Adipose tissue (tissue), 3 donors: ENCODE data around the gene DNAAF9. TPM values are rescaled to one million over a fixed set of nuclear protein-coding genes. Genes with fewer than 3 reads are reported as not detected.

Source experiments
- H3K27ac ChIP-seq: one replicate; pipeline ENCODE4 v1.5.1; 2013; ENCODE audit warnings: low read depth, low read length
- WGBS, 3 donors: extraction: QIAGEN DNeasy Blood & Tissue Kit; methylation state at CpG; one replicate each; pipeline ENCODE4 v1.1.7; 2013; 5-methylcytosine and 5-hydroxymethylcytosine counted together
- polyA plus RNA-seq, 3 donors: library from polyadenylated mRNA; stranded (reverse); fragments of 200-250 nt; gene quantifications; one replicate each; pipeline ENCODE4 v1.2.3, GENCODE V29; 2013
- donor health status: healthy with polysubstance abuse.
- donor health status: Bipolar disorder and iron deficiency.
- donor health status: healthy.

Gene DNAAF9
- polyA plus RNA-seq, 3 donors, result 2.9 to 10.1 (median 9.0) TPM

GRCh38 chr20:3383878-3384495 is 23.5 kb downstream of the DNAAF9 start:
- no peak overlapping the region for H3K27ac ChIP-seq
- WGBS, 3 donors, result 87 to 96% (median 92%) methylated on average over 7 of the region's 7 CpGs

GRCh38 chr20:3382836-3383235 is 24.6 kb downstream of the DNAAF9 start:
- no peak overlapping the region for H3K27ac ChIP-seq
- 82 to 94% (median 92%) methylated on average over 3 of the region's 3 CpGs for WGBS, 3 donors

GRCh38 chr20:3380228-3381070 is 27.0 kb downstream of the DNAAF9 start:
- H3K27ac ChIP-seq, result no peak overlapping the region
- WGBS, 3 donors, result 77 to 80% (median 77%) methylated on average over 2 of the region's 2 CpGs

- WGBS, 3 donors, result 33 to 78% (median 33%) methylated on average over 2 of the region's 2 CpGs
- H3K27ac ChIP-seq, result no peak overlapping the region
Measured at GRCh38 chr20:3378138-3378537, 29.3 kb downstream of the DNAAF9 start.

GRCh38 chr20:3377644-3378043 is 29.8 kb downstream of the DNAAF9 start:
- WGBS, 3 donors, result 62 to 81% (median 78%) methylated on average over 2 of the region's 2 CpGs
- no peak overlapping the region for H3K27ac ChIP-seq

GRCh38 chr20:3374296-3374695 is 33.2 kb downstream of the DNAAF9 start:
- no peak overlapping the region for H3K27ac ChIP-seq

- no peak overlapping the region for H3K27ac ChIP-seq
Measured at GRCh38 chr20:3371754-3372153, 35.7 kb downstream of the DNAAF9 start.

GRCh38 chr20:3367089-3367488 is 40.4 kb downstream of the DNAAF9 start:
- H3K27ac ChIP-seq, result no peak overlapping the region
- WGBS, 3 donors, result 66 to 93% (median 74%) methylated on average over 3 of the region's 3 CpGs

More at GRCh38 chr20:3371754-3372153, 35.7 kb downstream of the DNAAF9 start:
- WGBS, 3 donors, result 74 to 76% (median 75%) methylated on average over 2 of the region's 2 CpGs

- 96 to 100% (median 99%) methylated on average over 3 of the region's 3 CpGs for WGBS, 3 donors
- no peak overlapping the region for H3K27ac ChIP-seq
Measured at GRCh38 chr20:3364323-3365013, 43.0 kb downstream of the DNAAF9 start.

- 59 to 94% (median 91%) methylated on average over 3 of the region's 3 CpGs for WGBS, 3 donors
- no peak overlapping the region for H3K27ac ChIP-seq
Measured at GRCh38 chr20:3360752-3361151, 46.7 kb downstream of the DNAAF9 start.

GRCh38 chr20:3358676-3359340 is 48.7 kb downstream of the DNAAF9 start:
- H3K27ac ChIP-seq, result no peak overlapping the region
- 91 to 94% (median 91%) methylated on average over 5 of the region's 5 CpGs for WGBS, 3 donors

Other genes starting within 250 kb of the DNAAF9 start
- gene FASTKD5, start 247.8 kb downstream of the DNAAF9 start, polyA plus RNA-seq, result 10 to 100 TPM in 1 of 3 donors, 1 to 10 TPM in 2; 4.4 to 12.2 (median 7.6) TPM
- gene UBOX5, start 247.8 kb downstream of the DNAAF9 start, polyA plus RNA-seq, result 1 to 10 TPM; 2.9 to 3.8 (median 3.3) TPM
- gene LZTS3, start 234.1 kb downstream of the DNAAF9 start, polyA plus RNA-seq, result 10 to 100 TPM in 1 of 3 donors, 1 to 10 TPM in 2; 4.0 to 18.4 (median 5.1) TPM
- gene DDRGK1, start 203.0 kb downstream of the DNAAF9 start, polyA plus RNA-seq, result 10 to 100 TPM; 31.8 to 94.9 (median 65.5) TPM
- gene ITPA, start 198.2 kb downstream of the DNAAF9 start, polyA plus RNA-seq, result 10 to 100 TPM; 36.0 to 68.3 (median 43.0) TPM
- 1 to 10 TPM in 1 of 3 donors, under 1 TPM in 2; 0.29 to 1.0 (median 0.61) TPM for gene SLC4A11, start 168.5 kb downstream of the DNAAF9 start, polyA plus RNA-seq
- 10 to 100 TPM in 1 of 3 donors, 1 to 10 TPM in 2; 4.3 to 11.6 (median 9.4) TPM for gene ATRN, start 63.3 kb upstream of the DNAAF9 start, polyA plus RNA-seq